A673 (cell line): Measurements from ENCODE around the gene SLC6A20. TPM values are rescaled to one million over a fixed set of nuclear protein-coding genes. Genes with fewer than 3 reads are reported as not detected.

Experiments used
- BruUV-seq: library from RNA; stranded (reverse); fragments of 400-500 nt; replicated peaks from 2 replicates; lab custom pipeline; 2021; lab: Mats Ljungman, UMichigan
- CTCF ChIA-PET: fragments of 300-600 bp; sonication (Branson Sonifier 250); formaldehyde crosslinking; loops from one replicate; lab custom pipeline; 2022; ENCODE audit warnings: antibody characterized with exemption; lab: Charles Lee
- POLR2A ChIA-PET: fragments of 300-600 bp; sonication (Branson Sonifier 250); formaldehyde crosslinking; loops from one replicate; lab custom pipeline; 2022; ENCODE audit warnings: antibody characterized with exemption; ENCODE audit not compliant: low non-redundant PET; lab: Charles Lee
- DNase-seq: peaks from one replicate; pipeline ENCODE4 v3.0.0-alpha.2; 2015; ENCODE audit warnings: low spot score
- H3K27ac ChIP-seq: fragments of 200-600 bp; sonication (generic); 2 replicates; pipeline ENCODE4 v1.5.1; 2016; ENCODE audit warnings: mixed run types, low read depth, mild to moderate bottlenecking, mixed read lengths, antibody characterized with exemption, low read length; ENCODE audit not compliant: poor library complexity, severe bottlenecking
- H3K27me3 ChIP-seq: fragments of 200-600 bp; sonication (generic); replicated peaks from 2 replicates; pipeline ENCODE4 v1.6.1; 2017; ENCODE audit warnings: mixed run types, low read depth, mild to moderate bottlenecking, mixed read lengths, antibody characterized with exemption, low read length; ENCODE audit not compliant: insufficient read depth, poor library complexity
- H3K36me3 ChIP-seq: fragments of 200-600 bp; sonication (generic); 2 replicates; pipeline ENCODE4 v1.6.1; 2016; ENCODE audit warnings: mixed run types, mild to moderate bottlenecking, mixed read lengths, antibody characterized with exemption, low read length; ENCODE audit not compliant: insufficient read depth, poor library complexity, severe bottlenecking
- H3K4me1 ChIP-seq: fragments of 200-600 bp; sonication (generic); 2 replicates; pipeline ENCODE4 v1.6.1; 2017; ENCODE audit warnings: mixed run types, mild to moderate bottlenecking, mixed read lengths, antibody characterized with exemption, low read length; ENCODE audit not compliant: insufficient read depth, poor library complexity, severe bottlenecking
- H3K4me3 ChIP-seq: fragments of 200-600 bp; sonication (generic); 2 replicates; pipeline ENCODE4 v1.5.1; 2016; ENCODE audit warnings: low read depth, mixed run types, mild to moderate bottlenecking, mixed read lengths, low read length; ENCODE audit not compliant: poor library complexity, severe bottlenecking
- H3K9me3 ChIP-seq: fragments of 200-600 bp; sonication (generic); 2 replicates; pipeline ENCODE4 v1.6.1; 2016; ENCODE audit warnings: mixed run types, low read depth, mild to moderate bottlenecking, mixed read lengths, antibody characterized with exemption, low read length; ENCODE audit not compliant: poor library complexity, severe bottlenecking
- CTCF ChIP-seq: fragments of 300-800, 200-600 bp; sonication (generic); conservative IDR thresholded peaks from 2 replicates; pipeline ENCODE4 v1.5.1; 2017; ENCODE audit warnings: low read depth, mild to moderate bottlenecking, antibody characterized with exemption, low read length, moderate library complexity, mixed read lengths
- EZH2 ChIP-seq: fragments of 200-600 bp; sonication (generic); IDR thresholded peaks from 2 replicates; pipeline ENCODE4 v1.6.1; 2017; ENCODE audit warnings: borderline replicate concordance, low read depth, mild to moderate bottlenecking, mixed read lengths, antibody characterized with exemption, low read length; ENCODE audit not compliant: poor library complexity, severe bottlenecking
- intact Hi-C: fragments of 100-400 bp; cut with micrococcal nuclease; formaldehyde crosslinking; loops from one replicate; pipeline ENCODE4 v1.10.0; 2022; ENCODE audit not compliant: unreplicated experiment
- total RNA-seq: library from RNA; stranded (reverse); gene quantifications from 2 replicates; pipeline ENCODE4 v1.2.3, GENCODE V29; 2021

The SLC6A20 gene
- total RNA-seq, 1 experiment from 2014 or later = not detected

DNA sequence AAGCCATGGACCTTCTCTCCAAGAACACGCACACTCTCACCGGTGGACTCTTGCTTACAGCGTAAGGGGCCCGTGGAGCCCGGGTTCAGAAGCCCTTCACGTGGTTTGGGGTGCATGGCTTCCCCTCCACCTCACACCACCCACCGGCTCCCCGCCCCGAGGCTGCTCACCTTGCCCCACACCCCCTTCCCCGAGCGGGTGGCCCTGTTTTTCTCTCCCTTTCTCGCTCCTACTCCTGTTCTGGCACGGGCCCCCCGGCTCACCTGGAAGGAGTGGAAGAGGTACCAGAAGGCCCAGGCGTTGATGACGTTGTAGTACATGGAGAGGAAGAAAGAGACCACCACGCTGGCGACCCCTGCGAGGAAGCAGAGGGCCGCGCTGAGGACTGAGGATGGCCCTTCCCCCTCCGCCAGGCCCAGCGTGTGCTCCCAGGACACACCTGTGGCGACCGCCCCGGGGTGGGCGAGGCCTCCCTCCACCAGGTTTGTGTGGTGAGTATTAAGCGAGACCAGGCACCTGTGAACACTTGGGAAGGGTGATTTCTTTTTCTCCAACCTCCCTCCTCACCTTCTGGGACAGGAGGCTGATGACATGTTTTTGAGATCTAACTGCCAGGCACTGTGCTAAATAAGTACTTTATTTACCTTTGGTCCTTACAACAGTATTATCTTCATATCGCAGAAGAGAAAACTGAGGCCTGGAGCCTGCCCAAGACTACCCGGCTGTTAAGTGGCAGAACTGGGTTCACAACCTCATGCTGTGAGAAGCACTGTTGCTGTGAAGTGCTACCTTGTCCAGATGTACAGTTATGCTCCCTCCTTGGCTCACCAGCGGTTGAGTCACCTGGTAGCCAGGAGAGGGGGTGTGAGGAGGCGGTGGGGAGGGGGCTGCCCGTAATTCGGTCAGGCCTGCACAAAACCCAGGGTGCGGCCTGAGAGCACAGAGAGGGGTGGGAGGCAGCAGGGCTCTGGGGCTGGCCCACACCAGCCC, 16.3 kb downstream of the SLC6A20 start:
- ChIA-PET POLR2A (no interaction called here), CTCF (no interaction called here)
- intact Hi-C loops = no loop called here
- TF ChIP-seq EZH2 (no peak), CTCF (no peak)
- no TSS peak for BruUV-seq
- no peaks in the 10 kb centered on the region for H3K4me1 ChIP-seq
- H3K27ac ChIP-seq = no peak overlapping the region
- no peak overlapping the region for H3K4me3 ChIP-seq
- no peaks in the 10 kb centered on the region for H3K9me3 ChIP-seq
- no peak for DNase-seq
- H3K36me3 ChIP-seq = no peaks in the 10 kb centered on the region
- no peaks in the 10 kb centered on the region for H3K27me3 ChIP-seq

- POLR2A ChIA-PET = no interaction called here
- CTCF ChIA-PET = no interaction called here
Observed at GRCh38 chr3:45778761-45779201, 17.6 kb downstream of the SLC6A20 start.

DNA sequence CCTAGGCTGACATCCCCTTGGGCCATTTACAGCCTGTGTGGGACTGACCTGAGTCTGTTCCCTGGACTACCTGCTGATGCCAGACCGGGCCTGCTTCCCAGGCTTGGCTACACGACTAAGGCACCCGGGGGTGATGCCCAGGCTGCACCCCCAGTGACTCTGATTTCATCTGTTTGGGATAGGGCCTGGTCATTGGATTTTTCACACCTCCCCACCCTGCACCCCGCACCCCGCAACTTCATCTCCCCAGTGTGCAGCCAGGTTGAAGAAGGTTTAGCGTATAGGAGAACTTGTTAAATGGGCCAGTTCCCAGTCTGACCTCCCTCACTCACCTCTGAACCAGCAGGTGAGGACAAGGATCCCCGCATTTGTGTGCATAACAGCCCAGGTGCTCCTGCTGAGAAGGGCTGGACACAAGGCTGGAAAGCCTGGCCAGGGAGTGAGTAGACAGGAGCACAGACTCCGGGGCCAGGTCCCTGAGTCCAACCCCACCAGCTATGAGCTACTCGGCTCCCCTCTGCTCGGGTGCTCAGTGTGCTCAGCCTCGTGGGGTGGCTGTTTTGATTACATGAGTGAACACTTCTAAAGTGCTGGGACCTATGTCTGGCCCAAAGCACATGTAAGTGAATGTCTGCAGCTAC, 18.5 kb downstream of the SLC6A20 start:
- Histone ChIP-seq H3K27me3 (no peaks in the 10 kb centered on the region), H3K4me3 (no peak overlapping the region), H3K27ac (no peak overlapping the region), H3K9me3 (no peaks in the 10 kb centered on the region), H3K36me3 (no peaks in the 10 kb centered on the region), H3K4me1 (no peaks in the 10 kb centered on the region)
- CTCF ChIA-PET = no interaction called here
- no TSS peak for BruUV-seq
- no peak for DNase-seq
- POLR2A ChIA-PET = no interaction called here
- intact Hi-C loops = no loop called here
- TF ChIP-seq EZH2 = no peak
- TF ChIP-seq CTCF = no peak

More at GRCh38 chr3:45778761-45779201, 17.6 kb downstream of the SLC6A20 start:
- intact Hi-C loops = no loop called here
- Histone ChIP-seq H3K9me3 (no peaks in the 10 kb centered on the region), H3K27me3 (no peaks in the 10 kb centered on the region), H3K4me3 (no peak overlapping the region), H3K27ac (no peak overlapping the region), H3K36me3 (no peaks in the 10 kb centered on the region), H3K4me1 (no peaks in the 10 kb centered on the region)
- DNase-seq = no peak
- TF ChIP-seq EZH2 = no peak
- no peak for TF ChIP-seq CTCF
- BruUV-seq = no TSS peak
